ENCODE data around the gene PLCD1. TPM values are rescaled to one million over a fixed set of nuclear protein-coding genes. Genes with fewer than 3 reads are reported as not detected.

The PLCD1 gene
- total RNA-seq, 4 donors from 2014 or later: 25.4 to 29.8 (median 27.1) TPM

GRCh38 chr3:38016410-38016809, 13.0 kb downstream of the PLCD1 start:
- no peaks in the 10 kb centered on the region for H3K4me1 ChIP-seq
- H3K9me3 ChIP-seq: peaks cover 0 to 11% (median 0%) of the 10 kb centered on the region in 3 donors
- H3K27ac ChIP-seq: no peak overlapping the region
- no peak for ATAC-seq
- WGBS, 2 donors (ENCODE audit: low coverage in 1 of 2): 80% methylated on average over 1 of the region's 13 CpGs; no CpG with 5 or more reads in 1 of the 2 donors
- H3K4me3 ChIP-seq: no peak overlapping the region
- no peaks in the 10 kb centered on the region for H3K27me3 ChIP-seq
- TF ChIP-seq EP300 (IDR thresholded peaks at IDR 0.05) (no peak), POLR2A (IDR thresholded peaks at IDR 0.05) (no peak), CTCF (IDR thresholded peaks at IDR 0.05) (no peak), POLR2AphosphoS5 (IDR thresholded peaks at IDR 0.05) (no peak)
- H3K36me3 ChIP-seq: peaks cover 0 to 88% of the 10 kb centered on the region in 2 donors

- TF ChIP-seq CTCF (IDR thresholded peaks at IDR 0.05) (no peak), EP300 (IDR thresholded peaks at IDR 0.05) (no peak), POLR2AphosphoS5 (IDR thresholded peaks at IDR 0.05) (no peak), POLR2A (IDR thresholded peaks at IDR 0.05) (no peak)
- H3K27me3 ChIP-seq: no peaks in the 10 kb centered on the region
- H3K4me1 ChIP-seq: no peaks in the 10 kb centered on the region
- no peak overlapping the region for H3K27ac ChIP-seq
- H3K36me3 ChIP-seq: peaks cover 0 to 92% of the 10 kb centered on the region in 2 donors
- 100% methylated on average over 1 of the region's 3 CpGs; no CpG with 5 or more reads in 1 of the 2 donors for WGBS, 2 donors (ENCODE audit: low coverage in 1 of 2)
- H3K9me3 ChIP-seq: peaks cover 0 to 11% (median 0%) of the 10 kb centered on the region in 3 donors
- ATAC-seq: no peak
- no peak overlapping the region for H3K4me3 ChIP-seq
These were observed 13.5 kb downstream of the PLCD1 start for GRCh38 chr3:38015984-38016383.

GRCh38 chr3:38015485-38015884, 14.0 kb downstream of the PLCD1 start:
- Histone ChIP-seq H3K27ac (no peak overlapping the region), H3K36me3 (peaks cover 0 to 94% of the 10 kb centered on the region in 2 donors), H3K9me3 (peaks cover 0 to 11% (median 0%) of the 10 kb centered on the region in 3 donors), H3K4me1 (no peaks in the 10 kb centered on the region), H3K27me3 (no peaks in the 10 kb centered on the region), H3K4me3 (no peak overlapping the region)
- TF ChIP-seq EP300 (IDR thresholded peaks at IDR 0.05) (no peak), POLR2A (IDR thresholded peaks at IDR 0.05) (no peak), POLR2AphosphoS5 (IDR thresholded peaks at IDR 0.05) (no peak), CTCF (IDR thresholded peaks at IDR 0.05) (no peak)
- 71 to 80% methylated on average over 2 of the region's 3 CpGs for WGBS, 2 donors (ENCODE audit: low coverage in 1 of 2)
- ATAC-seq: no peak

- Histone ChIP-seq H3K27ac (no peak overlapping the region), H3K27me3 (no peaks in the 10 kb centered on the region), H3K4me3 (no peak overlapping the region), H3K36me3 (peaks cover 0 to 94% of the 10 kb centered on the region in 2 donors), H3K9me3 (peaks cover 0 to 6% (median 0%) of the 10 kb centered on the region in 3 donors), H3K4me1 (no peaks in the 10 kb centered on the region)
- TF ChIP-seq POLR2A (IDR thresholded peaks at IDR 0.05): no peak
- TF ChIP-seq POLR2AphosphoS5 (IDR thresholded peaks at IDR 0.05): no peak
- no peak for TF ChIP-seq CTCF (IDR thresholded peaks at IDR 0.05)
- TF ChIP-seq EP300 (IDR thresholded peaks at IDR 0.05): no peak
- 89% methylated on average over 14 of the region's 21 CpGs; no CpG with 5 or more reads in 1 of the 2 donors for WGBS, 2 donors (ENCODE audit: low coverage in 1 of 2)
- no peak for ATAC-seq
These were observed 18.3 kb downstream of the PLCD1 start for GRCh38 chr3:38011111-38011510.

GRCh38 chr3:38009807-38010591, 19.4 kb downstream of the PLCD1 start:
- H3K36me3 ChIP-seq: peaks cover 0 to 93% of the 10 kb centered on the region in 2 donors
- no peak overlapping the region for H3K4me3 ChIP-seq
- H3K27me3 ChIP-seq: no peaks in the 10 kb centered on the region
- no peaks in the 10 kb centered on the region for H3K4me1 ChIP-seq
- H3K9me3 ChIP-seq: no peaks in the 10 kb centered on the region
- 80 to 96% methylated on average over 2 to 5 of the region's 27 CpGs for WGBS, 2 donors (ENCODE audit: low coverage in 1 of 2)
- H3K27ac ChIP-seq: no peak overlapping the region
- no peak for TF ChIP-seq POLR2A (IDR thresholded peaks at IDR 0.05)
- TF ChIP-seq POLR2AphosphoS5 (IDR thresholded peaks at IDR 0.05): no peak
- no peak for TF ChIP-seq CTCF (IDR thresholded peaks at IDR 0.05)
- no peak for TF ChIP-seq EP300 (IDR thresholded peaks at IDR 0.05)
- ATAC-seq: no peak

All from gastroesophageal sphincter (tissue), 4 donors.